RWPE2 (cell line): ENCODE data around the gene PPARGC1A.

Experiments used
- ATAC-seq: fragments of 200-7000 bp; cut with Tn5 transposase; 3 replicates; pipeline ENCODE4 v1.9.1; 2021; ENCODE audit warnings: low read depth
- DNase-seq: peaks from one replicate; pipeline ENCODE4 v3.0.0-alpha.2; 2020; ENCODE audit warnings: low spot score
- H3K27ac ChIP-seq: fragments of 450-650 bp; 2 replicates; pipeline ENCODE4 v1.5.1; 2017; ENCODE audit warnings: mild to moderate bottlenecking; ENCODE audit not compliant: poor library complexity, severe bottlenecking
- H3K27me3 ChIP-seq: fragments of 250-450 bp; sonication (Bioruptor Pico); 2 replicates; pipeline ENCODE4 v1.5.1; 2021; ENCODE audit warnings: mild to moderate bottlenecking, moderate library complexity; ENCODE audit not compliant: insufficient read depth, poor library complexity, severe bottlenecking
- H3K36me3 ChIP-seq: fragments of 250-450 bp; sonication (Bioruptor Pico); 2 replicates; pipeline ENCODE4 v1.5.1; 2020; ENCODE audit warnings: low read depth, mild to moderate bottlenecking, moderate library complexity
- H3K4me1 ChIP-seq: fragments of 250-450 bp; sonication (Bioruptor Pico); 2 replicates; pipeline ENCODE4 v1.5.1; 2021; ENCODE audit warnings: mild to moderate bottlenecking, moderate library complexity; ENCODE audit not compliant: insufficient read depth, poor library complexity, severe bottlenecking
- H3K4me3 ChIP-seq: fragments of 250-450 bp; sonication (Bioruptor Pico); 2 replicates; pipeline ENCODE4 v1.5.1; 2021; ENCODE audit warnings: mild to moderate bottlenecking, moderate library complexity; ENCODE audit not compliant: severe bottlenecking
- H3K9me3 ChIP-seq: fragments of 250-450 bp; sonication (Bioruptor Pico); 2 replicates; pipeline ENCODE4 v1.5.1; 2021; ENCODE audit warnings: mild to moderate bottlenecking, moderate library complexity; ENCODE audit not compliant: severe bottlenecking
- TF ChIP-seq, protein P1 (sequence below): fragments of 450-650 bp; IDR thresholded peaks from one replicate; pipeline ENCODE4 v1.5.1; 2017; ENCODE audit warnings: mild to moderate bottlenecking, moderate library complexity; ENCODE audit not compliant: poor library complexity, severe bottlenecking

PPARGC1A gene

GRCh38 chr4:23873717-23874535 is 15.9 kb downstream of the PPARGC1A start:
- H3K27ac ChIP-seq, result no peak overlapping the region

DNA sequence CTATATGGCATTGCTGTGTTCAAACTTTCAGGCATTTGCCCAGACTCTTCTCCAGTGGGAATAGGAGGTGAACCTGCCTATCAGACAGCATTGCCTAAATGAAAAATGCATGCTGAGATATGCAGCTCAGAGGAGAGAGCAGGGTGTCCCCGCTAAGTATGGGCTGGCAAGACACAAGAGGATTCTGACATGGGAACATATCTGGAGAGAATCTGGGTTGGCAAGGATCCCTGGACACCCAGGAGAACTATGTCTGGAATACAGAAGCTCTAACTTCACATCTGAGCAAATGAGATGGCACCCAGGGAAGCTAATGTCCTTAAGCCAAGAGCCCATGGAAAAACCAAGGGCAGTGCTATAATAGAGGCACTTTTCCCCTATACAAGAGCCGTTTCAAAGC is 18.4 kb downstream of the PPARGC1A start:
- TF ChIP-seq, protein P1, sequence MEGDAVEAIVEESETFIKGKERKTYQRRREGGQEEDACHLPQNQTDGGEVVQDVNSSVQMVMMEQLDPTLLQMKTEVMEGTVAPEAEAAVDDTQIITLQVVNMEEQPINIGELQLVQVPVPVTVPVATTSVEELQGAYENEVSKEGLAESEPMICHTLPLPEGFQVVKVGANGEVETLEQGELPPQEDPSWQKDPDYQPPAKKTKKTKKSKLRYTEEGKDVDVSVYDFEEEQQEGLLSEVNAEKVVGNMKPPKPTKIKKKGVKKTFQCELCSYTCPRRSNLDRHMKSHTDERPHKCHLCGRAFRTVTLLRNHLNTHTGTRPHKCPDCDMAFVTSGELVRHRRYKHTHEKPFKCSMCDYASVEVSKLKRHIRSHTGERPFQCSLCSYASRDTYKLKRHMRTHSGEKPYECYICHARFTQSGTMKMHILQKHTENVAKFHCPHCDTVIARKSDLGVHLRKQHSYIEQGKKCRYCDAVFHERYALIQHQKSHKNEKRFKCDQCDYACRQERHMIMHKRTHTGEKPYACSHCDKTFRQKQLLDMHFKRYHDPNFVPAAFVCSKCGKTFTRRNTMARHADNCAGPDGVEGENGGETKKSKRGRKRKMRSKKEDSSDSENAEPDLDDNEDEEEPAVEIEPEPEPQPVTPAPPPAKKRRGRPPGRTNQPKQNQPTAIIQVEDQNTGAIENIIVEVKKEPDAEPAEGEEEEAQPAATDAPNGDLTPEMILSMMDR, result no peak
- H3K4me1 ChIP-seq, result no peaks in the 10 kb centered on the region
- ATAC-seq, result no peak
- no peaks in the 10 kb centered on the region for H3K9me3 ChIP-seq
- H3K36me3 ChIP-seq, result no peaks in the 10 kb centered on the region
- H3K4me3 ChIP-seq, result no peak overlapping the region
- H3K27me3 ChIP-seq, result no peaks in the 10 kb centered on the region
- H3K27ac ChIP-seq, result no peak overlapping the region
- DNase-seq, result no peak

More at GRCh38 chr4:23873717-23874535, 15.9 kb downstream of the PPARGC1A start:
- Histone ChIP-seq H3K27me3 (no peaks in the 10 kb centered on the region), H3K4me1 (no peaks in the 10 kb centered on the region), H3K4me3 (no peak overlapping the region), H3K9me3 (no peaks in the 10 kb centered on the region), H3K36me3 (no peaks in the 10 kb centered on the region)
- TF ChIP-seq, protein P1, result no peak
- DNase-seq (no peak), ATAC-seq (no peak)

GRCh38 chr4:23866450-23867075 is 23.3 kb downstream of the PPARGC1A start:
- H3K27me3 ChIP-seq, result no peaks in the 10 kb centered on the region
- ATAC-seq (no peak), DNase-seq (no peak)
- H3K9me3 ChIP-seq, result no peaks in the 10 kb centered on the region
- H3K4me3 ChIP-seq, result no peak overlapping the region
- TF ChIP-seq, protein P1, result no peak
- H3K4me1 ChIP-seq, result no peaks in the 10 kb centered on the region
- H3K27ac ChIP-seq, result no peak overlapping the region
- no peaks in the 10 kb centered on the region for H3K36me3 ChIP-seq

GRCh38 chr4:23861897-23862296 is 27.9 kb downstream of the PPARGC1A start:
- H3K36me3 ChIP-seq, result no peaks in the 10 kb centered on the region
- no peaks in the 10 kb centered on the region for H3K9me3 ChIP-seq
- no peak for ATAC-seq
- TF ChIP-seq, protein P1, result no peak
- no peak overlapping the region for H3K4me3 ChIP-seq
- no peak overlapping the region for H3K27ac ChIP-seq
- DNase-seq, result no peak
- H3K27me3 ChIP-seq, result no peaks in the 10 kb centered on the region
- H3K4me1 ChIP-seq, result no peaks in the 10 kb centered on the region

GRCh38 chr4:23860919-23861318 is 28.9 kb downstream of the PPARGC1A start:
- H3K27ac ChIP-seq, result no peak overlapping the region
- H3K4me1 ChIP-seq, result no peaks in the 10 kb centered on the region
- no peaks in the 10 kb centered on the region for H3K9me3 ChIP-seq
- ATAC-seq (no peak), DNase-seq (no peak)
- H3K4me3 ChIP-seq, result no peak overlapping the region
- no peaks in the 10 kb centered on the region for H3K27me3 ChIP-seq
- TF ChIP-seq, protein P1, result no peak
- no peaks in the 10 kb centered on the region for H3K36me3 ChIP-seq
